Left ventricle myocardium inferior (tissue), 1 donor: ENCODE measurements around the gene ZNF804B. TPM values are rescaled to one million over a fixed set of nuclear protein-coding genes. Genes with fewer than 3 reads are reported as not detected.

Source experiments
- DNase-seq: peaks from one replicate; pipeline ENCODE4 v3.0.0-alpha.2; 2020
- H3K27ac ChIP-seq: fragments of 200-600 bp; replicated peaks from 2 replicates; pipeline ENCODE4 v1.8.0; 2021
- H3K27me3 ChIP-seq: fragments of 200-600 bp; 2 replicates; pipeline ENCODE4 v1.8.0; 2021; ENCODE audit warnings: low read depth
- H3K36me3 ChIP-seq: fragments of 200-600 bp; 2 replicates; pipeline ENCODE4 v1.8.0; 2021
- H3K4me1 ChIP-seq: fragments of 200-600 bp; 2 replicates; pipeline ENCODE4 v1.8.0; 2021
- H3K4me3 ChIP-seq: fragments of 200-600 bp; 2 replicates; pipeline ENCODE4 v1.8.0; 2021; ENCODE audit warnings: mild to moderate bottlenecking, moderate library complexity
- H3K9me3 ChIP-seq: fragments of 200-600 bp; replicated peaks from 2 replicates; pipeline ENCODE4 v1.8.0; 2021
- intact Hi-C: fragments of 100-400 bp; cut with micrococcal nuclease; formaldehyde crosslinking; loops from one replicate; pipeline ENCODE4 v1.11.0; 2022
- total RNA-seq: library from RNA; stranded (reverse); fragmentation: NEBNext Ultra II Directional; extraction: Animal tissue kit (Norgen Biotek cat#: 25700); gene quantifications from one replicate; pipeline ENCODE4 v1.2.1, GENCODE V29; 2021
- TF ChIP-seq, protein P1 (sequence below): fragments of 200-600 bp; IDR thresholded peaks from 2 replicates; pipeline ENCODE4 v1.8.0; 2021; ENCODE audit warnings: antibody characterized with exemption, mild to moderate bottlenecking, borderline replicate concordance
- donor health status: DM: no; HTN: yes; CAD: no; lungs with severe emphysema.

The ZNF804B gene
- total RNA-seq, 1 donor from 2014 or later, result not detected

DNA sequence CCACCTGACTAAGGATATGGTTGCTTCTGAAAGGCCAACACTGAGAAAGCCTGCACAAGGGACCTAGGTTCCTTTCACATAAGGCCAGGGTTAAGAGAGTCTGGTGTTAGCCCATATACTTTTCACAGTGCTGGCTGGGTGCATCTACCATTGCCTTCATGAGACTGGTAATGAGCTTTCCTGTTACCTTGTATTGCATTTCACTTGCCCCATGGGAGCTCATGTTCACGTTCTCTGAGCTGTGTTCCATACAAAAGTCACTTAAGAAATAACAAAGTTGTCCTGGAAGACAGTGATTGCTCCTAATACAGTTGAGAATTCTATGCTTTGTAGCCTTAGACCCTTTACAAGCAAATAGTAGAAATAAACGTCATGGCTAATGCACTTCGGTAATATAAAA, 373.9 kb downstream of the ZNF804B start:
- no peak overlapping the region for H3K4me3 ChIP-seq
- peaks cover 11% of the 10 kb centered on the region for H3K9me3 ChIP-seq
- no peaks in the 10 kb centered on the region for H3K36me3 ChIP-seq
- no peak for DNase-seq
- intact Hi-C loops, result no loop called here
- no peak overlapping the region for H3K27ac ChIP-seq
- TF ChIP-seq, protein P1, sequence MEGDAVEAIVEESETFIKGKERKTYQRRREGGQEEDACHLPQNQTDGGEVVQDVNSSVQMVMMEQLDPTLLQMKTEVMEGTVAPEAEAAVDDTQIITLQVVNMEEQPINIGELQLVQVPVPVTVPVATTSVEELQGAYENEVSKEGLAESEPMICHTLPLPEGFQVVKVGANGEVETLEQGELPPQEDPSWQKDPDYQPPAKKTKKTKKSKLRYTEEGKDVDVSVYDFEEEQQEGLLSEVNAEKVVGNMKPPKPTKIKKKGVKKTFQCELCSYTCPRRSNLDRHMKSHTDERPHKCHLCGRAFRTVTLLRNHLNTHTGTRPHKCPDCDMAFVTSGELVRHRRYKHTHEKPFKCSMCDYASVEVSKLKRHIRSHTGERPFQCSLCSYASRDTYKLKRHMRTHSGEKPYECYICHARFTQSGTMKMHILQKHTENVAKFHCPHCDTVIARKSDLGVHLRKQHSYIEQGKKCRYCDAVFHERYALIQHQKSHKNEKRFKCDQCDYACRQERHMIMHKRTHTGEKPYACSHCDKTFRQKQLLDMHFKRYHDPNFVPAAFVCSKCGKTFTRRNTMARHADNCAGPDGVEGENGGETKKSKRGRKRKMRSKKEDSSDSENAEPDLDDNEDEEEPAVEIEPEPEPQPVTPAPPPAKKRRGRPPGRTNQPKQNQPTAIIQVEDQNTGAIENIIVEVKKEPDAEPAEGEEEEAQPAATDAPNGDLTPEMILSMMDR, result no peak
- no peaks in the 10 kb centered on the region for H3K27me3 ChIP-seq
- no peaks in the 10 kb centered on the region for H3K4me1 ChIP-seq

DNA sequence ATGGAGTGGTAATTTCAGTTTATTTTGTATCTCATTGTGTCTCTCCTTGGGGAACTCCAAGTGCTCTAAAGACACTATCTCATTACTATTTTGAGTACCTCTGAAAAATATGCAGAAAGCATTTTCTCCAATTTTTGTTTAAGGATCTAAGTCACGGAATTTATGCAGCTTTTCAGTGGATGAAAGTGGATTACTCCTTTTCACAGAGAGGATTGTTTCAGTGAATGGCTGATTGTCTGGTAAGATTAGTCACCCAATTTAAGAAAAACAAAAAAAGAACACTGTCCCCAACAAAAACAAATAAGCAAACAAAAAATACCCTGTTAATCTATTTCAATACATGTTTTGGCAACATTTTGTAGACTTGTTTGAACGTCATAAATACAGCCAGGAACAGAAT, 374.3 kb downstream of the ZNF804B start:
- TF ChIP-seq, protein P1, result no peak
- Histone ChIP-seq H3K4me3 (no peak overlapping the region), H3K27ac (no peak overlapping the region), H3K27me3 (no peaks in the 10 kb centered on the region), H3K9me3 (peaks cover 11% of the 10 kb centered on the region), H3K36me3 (no peaks in the 10 kb centered on the region), H3K4me1 (no peaks in the 10 kb centered on the region)
- no peak for DNase-seq
- intact Hi-C loops, result no loop called here

DNA sequence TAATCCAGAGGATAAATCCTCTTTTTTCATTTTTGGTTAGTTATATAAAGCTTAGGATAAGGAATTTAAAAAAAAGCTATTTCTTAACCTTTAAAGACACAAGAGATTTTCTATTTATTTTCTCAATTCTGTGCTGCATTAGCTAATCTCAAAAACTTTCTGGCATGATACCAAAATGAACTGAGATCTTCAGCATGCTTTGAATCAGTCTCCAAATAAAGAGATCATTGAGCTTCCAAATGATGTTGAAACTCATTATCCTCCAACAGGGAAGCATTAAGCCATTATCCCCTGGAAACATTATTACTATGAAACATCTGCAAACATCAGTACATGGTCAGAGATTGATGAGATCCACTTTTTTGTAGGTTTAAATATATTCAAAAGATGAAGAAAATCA, 386.3 kb downstream of the ZNF804B start:
- no peaks in the 10 kb centered on the region for H3K27me3 ChIP-seq
- H3K27ac ChIP-seq, result no peak overlapping the region
- no peak for DNase-seq
- no peaks in the 10 kb centered on the region for H3K36me3 ChIP-seq
- H3K4me3 ChIP-seq, result no peak overlapping the region
- TF ChIP-seq, protein P1, result no peak
- intact Hi-C loops, result no loop called here
- H3K9me3 ChIP-seq, result peaks cover 19% of the 10 kb centered on the region
- no peaks in the 10 kb centered on the region for H3K4me1 ChIP-seq

DNA sequence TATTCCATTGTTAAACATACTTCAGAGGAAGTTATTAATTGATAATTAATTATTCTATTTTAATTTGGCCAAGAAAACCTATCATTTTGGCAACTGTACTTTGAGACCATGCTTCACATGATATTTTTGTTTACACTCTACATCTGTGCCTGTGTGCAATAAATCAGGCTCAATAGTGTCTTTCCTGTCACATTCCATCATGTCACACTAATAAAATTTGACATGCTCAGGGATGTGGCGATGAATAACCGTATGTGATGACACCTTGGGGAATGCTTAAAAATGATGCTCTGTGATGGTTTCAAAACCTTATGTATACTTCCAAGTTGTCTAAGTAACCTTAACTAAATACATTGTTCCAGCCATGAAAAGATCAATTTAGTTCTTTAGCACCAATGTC, 400.6 kb downstream of the ZNF804B start:
- no peak overlapping the region for H3K27ac ChIP-seq
- DNase-seq, result no peak
- TF ChIP-seq, protein P1, result no peak
- no peaks in the 10 kb centered on the region for H3K4me1 ChIP-seq
- H3K9me3 ChIP-seq, result no peaks in the 10 kb centered on the region
- no peak overlapping the region for H3K4me3 ChIP-seq
- H3K36me3 ChIP-seq, result no peaks in the 10 kb centered on the region
- intact Hi-C loops, result no loop called here
- no peaks in the 10 kb centered on the region for H3K27me3 ChIP-seq

DNA sequence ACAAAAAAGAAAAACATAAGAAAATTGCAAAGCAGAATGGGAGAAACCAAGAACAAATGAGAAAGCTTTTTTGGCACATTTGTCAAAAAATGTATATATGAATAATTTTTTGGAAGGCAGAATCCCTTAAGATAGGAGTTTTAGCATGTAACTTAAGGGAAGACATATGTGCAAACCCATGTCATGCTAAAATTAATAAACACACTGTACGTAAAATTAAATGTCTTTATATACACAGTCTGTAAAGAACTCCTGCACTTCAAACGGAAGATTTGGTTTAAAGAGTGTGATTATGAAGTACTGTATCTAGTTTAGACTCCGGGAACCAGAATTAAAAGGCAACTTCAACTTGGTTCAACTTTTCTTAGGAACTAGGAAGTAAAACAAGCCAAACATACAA, 405.9 kb downstream of the ZNF804B start:
- H3K4me1 ChIP-seq, result no peaks in the 10 kb centered on the region
- no peak overlapping the region for H3K27ac ChIP-seq
- H3K9me3 ChIP-seq, result no peaks in the 10 kb centered on the region
- TF ChIP-seq, protein P1, result no peak
- no peak for DNase-seq
- H3K4me3 ChIP-seq, result no peak overlapping the region
- intact Hi-C loops, result no loop called here
- H3K27me3 ChIP-seq, result no peaks in the 10 kb centered on the region
- no peaks in the 10 kb centered on the region for H3K36me3 ChIP-seq

DNA sequence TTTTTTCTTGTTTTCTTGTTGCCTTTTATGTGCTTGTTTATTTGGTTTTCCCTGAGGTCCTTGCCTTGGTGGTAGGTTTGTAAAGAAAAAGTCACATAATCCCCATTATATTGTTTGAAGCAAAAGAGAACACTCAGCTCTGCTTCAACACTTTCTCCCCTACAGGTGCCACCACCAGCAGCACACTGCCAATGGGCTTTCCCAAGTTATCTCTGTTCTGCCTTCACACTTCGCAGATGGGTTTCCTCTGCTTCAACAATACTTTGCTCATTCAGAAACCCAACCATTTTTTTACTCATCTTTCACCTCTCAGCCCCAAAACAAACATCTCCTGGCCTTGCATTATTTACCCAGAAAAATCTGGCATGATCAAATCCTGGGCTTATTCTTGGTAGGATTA, 411.1 kb downstream of the ZNF804B start:
- H3K4me1 ChIP-seq, result no peaks in the 10 kb centered on the region
- no peaks in the 10 kb centered on the region for H3K27me3 ChIP-seq
- intact Hi-C loops, result no loop called here
- H3K27ac ChIP-seq, result no peak overlapping the region
- H3K4me3 ChIP-seq, result no peak overlapping the region
- H3K9me3 ChIP-seq, result peaks cover 6% of the 10 kb centered on the region
- TF ChIP-seq, protein P1, result no peak
- DNase-seq, result no peak
- no peaks in the 10 kb centered on the region for H3K36me3 ChIP-seq
